BE2C (cell line): ENCODE measurements around the gene ZC3H8.

ENCODE experiments used
- DNase-seq: peaks from one replicate; pipeline ENCODE4 v3.0.0-alpha.2; 2020
- H3K27me3 ChIP-seq: fragments of 250-450 bp; sonication (Bioruptor Pico); 2 replicates; pipeline ENCODE4 v1.5.1; 2020; ENCODE audit warnings: mild to moderate bottlenecking
- H3K36me3 ChIP-seq: fragments of 250-450 bp; sonication (Bioruptor Pico); 2 replicates; pipeline ENCODE4 v1.5.1; 2020; ENCODE audit warnings: mild to moderate bottlenecking
- H3K4me1 ChIP-seq: fragments of 250-450 bp; sonication (Bioruptor Pico); 2 replicates; pipeline ENCODE4 v1.5.1; 2020
- H3K4me3 ChIP-seq: 2 replicates; pipeline ENCODE4 v1.5.1; 2011; ENCODE audit warnings: low read depth, low read length
- H3K9me3 ChIP-seq: fragments of 250-450 bp; sonication (Bioruptor Pico); 2 replicates; pipeline ENCODE4 v1.5.1; 2020
- TF ChIP-seq, protein P1 (sequence below): IDR thresholded peaks from 2 replicates; pipeline ENCODE4 v1.5.1; 2012; ENCODE audit warnings: mild to moderate bottlenecking, low read depth, low read length

The ZC3H8 gene

GRCh38 chr2:112253261-112253815 lies 1.5 kb downstream of the ZC3H8 start:
- Histone ChIP-seq H3K9me3 (no peaks in the 10 kb centered on the region), H3K4me3 (peak overlapping the region; percentile 78; the same call in 1 of the 2 replicates), H3K36me3 (no peaks in the 10 kb centered on the region; the same call in 1 of the 2 replicates), H3K27me3 (no peaks in the 10 kb centered on the region), H3K4me1 (no peaks in the 10 kb centered on the region; the same call in 1 of the 2 replicates)
- TF ChIP-seq, protein P1, sequence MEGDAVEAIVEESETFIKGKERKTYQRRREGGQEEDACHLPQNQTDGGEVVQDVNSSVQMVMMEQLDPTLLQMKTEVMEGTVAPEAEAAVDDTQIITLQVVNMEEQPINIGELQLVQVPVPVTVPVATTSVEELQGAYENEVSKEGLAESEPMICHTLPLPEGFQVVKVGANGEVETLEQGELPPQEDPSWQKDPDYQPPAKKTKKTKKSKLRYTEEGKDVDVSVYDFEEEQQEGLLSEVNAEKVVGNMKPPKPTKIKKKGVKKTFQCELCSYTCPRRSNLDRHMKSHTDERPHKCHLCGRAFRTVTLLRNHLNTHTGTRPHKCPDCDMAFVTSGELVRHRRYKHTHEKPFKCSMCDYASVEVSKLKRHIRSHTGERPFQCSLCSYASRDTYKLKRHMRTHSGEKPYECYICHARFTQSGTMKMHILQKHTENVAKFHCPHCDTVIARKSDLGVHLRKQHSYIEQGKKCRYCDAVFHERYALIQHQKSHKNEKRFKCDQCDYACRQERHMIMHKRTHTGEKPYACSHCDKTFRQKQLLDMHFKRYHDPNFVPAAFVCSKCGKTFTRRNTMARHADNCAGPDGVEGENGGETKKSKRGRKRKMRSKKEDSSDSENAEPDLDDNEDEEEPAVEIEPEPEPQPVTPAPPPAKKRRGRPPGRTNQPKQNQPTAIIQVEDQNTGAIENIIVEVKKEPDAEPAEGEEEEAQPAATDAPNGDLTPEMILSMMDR = no peak
- DNase-seq = no peak

- Histone ChIP-seq H3K27me3 (no peaks in the 10 kb centered on the region), H3K36me3 (peaks cover 2% of the 10 kb centered on the region), H3K4me3 (no peak overlapping the region), H3K9me3 (no peaks in the 10 kb centered on the region), H3K4me1 (no peaks in the 10 kb centered on the region; the same call in 1 of the 2 replicates)
- TF ChIP-seq, protein P1 = no peak
- DNase-seq = no peak
These were observed 3.6 kb downstream of the ZC3H8 start for GRCh38 chr2:112251271-112251670.

- no peak overlapping the region for H3K4me3 ChIP-seq
- no peaks in the 10 kb centered on the region for H3K27me3 ChIP-seq
- H3K4me1 ChIP-seq = no peaks in the 10 kb centered on the region
- no peaks in the 10 kb centered on the region for H3K9me3 ChIP-seq
- no peak for DNase-seq
- H3K36me3 ChIP-seq = peaks cover 5% of the 10 kb centered on the region
- TF ChIP-seq, protein P1 = no peak
These were observed 10.0 kb downstream of the ZC3H8 start for GRCh38 chr2:112244854-112245253.

DNA sequence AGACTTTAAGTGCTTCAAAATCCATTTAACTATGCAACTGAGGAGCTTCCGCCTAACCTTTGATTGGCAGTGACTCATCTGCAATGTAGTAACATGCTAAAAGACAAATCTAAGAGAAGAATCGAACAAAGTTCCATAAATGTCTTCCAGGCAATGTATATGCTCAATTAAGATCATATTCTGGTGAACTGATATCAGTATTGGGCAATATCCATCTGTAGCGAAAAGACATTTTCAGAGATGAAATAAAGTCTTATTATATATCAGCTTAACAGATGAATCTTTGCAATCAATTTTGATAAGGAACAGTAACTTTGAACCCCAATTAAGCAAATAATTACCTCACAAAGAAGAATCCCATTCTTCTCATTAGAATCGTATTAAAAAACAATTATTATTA lies 11.6 kb downstream of the ZC3H8 start:
- Histone ChIP-seq H3K9me3 (no peaks in the 10 kb centered on the region), H3K27me3 (no peaks in the 10 kb centered on the region), H3K36me3 (peaks cover 5% of the 10 kb centered on the region; the same call in 1 of the 2 replicates), H3K4me3 (no peak overlapping the region), H3K4me1 (no peaks in the 10 kb centered on the region)
- DNase-seq = no peak
- TF ChIP-seq, protein P1 = no peak

GRCh38 chr2:112242384-112242783 lies 12.5 kb downstream of the ZC3H8 start:
- Histone ChIP-seq H3K4me1 (no peaks in the 10 kb centered on the region), H3K27me3 (no peaks in the 10 kb centered on the region), H3K36me3 (peaks cover 5% of the 10 kb centered on the region; the same call in 1 of the 2 replicates), H3K9me3 (no peaks in the 10 kb centered on the region), H3K4me3 (no peak overlapping the region)
- no peak for DNase-seq
- TF ChIP-seq, protein P1 = no peak

DNA sequence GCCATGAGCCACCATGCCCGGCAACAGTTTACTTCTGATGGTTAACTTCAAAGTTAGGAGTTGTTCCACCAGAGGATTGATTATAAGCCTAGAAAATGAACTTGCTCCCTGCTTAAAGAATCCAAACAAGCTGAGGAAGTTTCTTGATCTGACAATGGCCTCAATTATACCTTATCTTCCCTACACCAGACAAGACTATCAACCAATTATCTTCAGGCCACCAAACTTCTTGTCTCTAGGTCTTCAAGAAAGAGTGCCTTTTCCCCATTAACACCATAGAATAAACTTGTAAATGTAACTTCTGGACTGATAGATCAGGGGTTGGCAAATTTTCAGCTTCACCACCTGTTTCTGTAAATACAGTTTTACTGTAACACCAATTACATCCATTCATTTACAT lies 15.0 kb downstream of the ZC3H8 start:
- no peaks in the 10 kb centered on the region for H3K9me3 ChIP-seq
- H3K36me3 ChIP-seq = no peaks in the 10 kb centered on the region
- no peak overlapping the region for H3K4me3 ChIP-seq
- TF ChIP-seq, protein P1 = no peak
- H3K27me3 ChIP-seq = no peaks in the 10 kb centered on the region
- no peaks in the 10 kb centered on the region for H3K4me1 ChIP-seq
- no peak for DNase-seq
